Posterior vena cava (tissue), 2 donors: Measurements from ENCODE around the gene LRRC7. TPM values are rescaled to one million over a fixed set of nuclear protein-coding genes. Genes with fewer than 3 reads are reported as not detected.

ENCODE experiments used
- DNase-seq: peaks from one replicate; pipeline ENCODE4 v3.0.0-alpha.2; 2020; ENCODE audit warnings: low spot score
- intact Hi-C, 2 donors: fragments of 100-400 bp; cut with DNase I; formaldehyde crosslinking; loops; one replicate each; pipeline versions ENCODE4 v1.14.1 to v1.14.2; 2022 to 2023
- total RNA-seq, 2 donors: library from RNA; stranded (reverse); fragmentation: NEBNext Ultra II Directional; extraction: Animal tissue kit (Norgen Biotek cat#: 25700); gene quantifications; one replicate each; pipeline ENCODE4 v1.2.1, GENCODE V29; 2021
- donor health status: DM: yes; HTN: yes; CAD: no.
- donor health status: DM: yes; HTN: yes; CAD: no.

The LRRC7 gene
- total RNA-seq, 2 donors from 2014 or later, result 4.2 to 9.5 TPM

DNA sequence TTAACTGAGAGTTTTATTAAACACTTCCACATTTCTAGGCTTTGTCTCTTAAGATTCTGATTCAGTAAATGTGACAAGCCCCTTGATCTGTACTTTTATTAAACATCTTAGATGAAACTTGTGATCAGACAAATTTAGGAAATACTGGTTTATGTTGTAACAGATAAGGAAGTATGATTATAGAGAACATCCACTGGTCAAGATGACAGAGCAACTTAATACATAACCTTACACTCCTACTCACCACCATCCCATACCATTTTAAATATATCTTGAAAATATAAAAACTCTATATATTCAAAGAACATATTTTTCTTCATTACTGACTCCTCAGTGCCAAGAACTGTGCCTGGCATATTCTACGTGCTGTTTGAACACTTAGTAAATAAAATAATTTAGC, 420.2 kb downstream of the LRRC7 start:
- DNase-seq, result no peak
- intact Hi-C loops, result no loop called here

- DNase-seq, result no peak
- intact Hi-C loops, result no loop called here
These were observed 423.9 kb downstream of the LRRC7 start for GRCh38 chr1:69991644-69992043.

- intact Hi-C loops, result no loop called here
- DNase-seq, result no peak
These were observed 424.9 kb downstream of the LRRC7 start for GRCh38 chr1:69992594-69992993.

GRCh38 chr1:69993810-69994209, 426.1 kb downstream of the LRRC7 start:
- intact Hi-C loops, result no loop called here

DNA sequence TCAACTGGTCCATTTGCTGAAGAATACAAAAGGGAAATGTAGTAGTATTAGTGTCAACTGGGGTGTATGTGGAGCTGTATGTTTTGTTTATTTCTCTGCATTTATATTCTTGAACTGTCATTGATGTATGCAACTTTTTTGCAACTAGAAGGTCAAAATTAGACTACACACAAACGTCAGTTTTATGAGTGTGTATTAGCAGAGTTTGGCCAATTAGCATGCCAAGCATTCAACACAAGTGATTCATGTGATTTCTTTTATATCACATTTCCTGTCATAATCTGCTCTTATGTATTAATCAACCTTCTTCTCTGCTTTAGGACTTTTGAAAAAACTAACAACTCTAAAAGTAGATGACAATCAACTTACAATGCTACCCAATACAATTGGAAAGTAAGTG, 426.5 kb downstream of the LRRC7 start:
- intact Hi-C loops, result no loop called here
- DNase-seq, result no peak

More at GRCh38 chr1:69993810-69994209, 426.1 kb downstream of the LRRC7 start:
- no peak for DNase-seq

GRCh38 chr1:69998847-69999246, 431.1 kb downstream of the LRRC7 start:
- intact Hi-C loops, result no loop called here
- DNase-seq, result peak; percentile 57

- intact Hi-C loops, result no loop called here
- no peak for DNase-seq
These were observed 435.6 kb downstream of the LRRC7 start for GRCh38 chr1:70003211-70003908.

GRCh38 chr1:70005386-70006034, 437.8 kb downstream of the LRRC7 start:
- intact Hi-C loops, result no loop called here
- DNase-seq, result no peak

GRCh38 chr1:70008660-70009059, 440.9 kb downstream of the LRRC7 start:
- DNase-seq, result no peak
- intact Hi-C loops, result no loop called here

DNA sequence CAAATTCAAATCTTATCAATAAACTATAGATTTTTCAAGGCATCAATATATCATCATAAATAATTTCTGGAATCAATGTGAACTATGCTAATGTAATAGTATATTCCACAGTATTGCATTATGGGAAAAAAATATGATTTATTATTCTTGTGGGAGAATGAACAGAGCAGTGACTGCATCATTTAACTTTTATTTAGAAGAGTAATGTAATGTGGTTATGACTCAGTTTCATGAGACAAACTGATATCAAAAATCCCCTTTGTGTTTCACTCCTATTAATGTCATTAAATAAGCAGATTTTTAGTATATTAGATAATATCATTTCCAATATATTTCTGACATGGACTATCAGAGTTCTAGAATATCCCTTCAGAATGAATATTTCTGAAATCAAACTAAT, 450.0 kb downstream of the LRRC7 start:
- intact Hi-C loops, result no loop called here
- no peak for DNase-seq

- no peak for DNase-seq
- intact Hi-C loops, result no loop called here
These were observed 456.6 kb downstream of the LRRC7 start for GRCh38 chr1:70024272-70024671.

- DNase-seq, result no peak
- intact Hi-C loops, result no loop called here
These were observed 457.3 kb downstream of the LRRC7 start for GRCh38 chr1:70025052-70025451.

GRCh38 chr1:70025846-70026245, 458.1 kb downstream of the LRRC7 start:
- DNase-seq, result no peak
- intact Hi-C loops, result no loop called here

DNA sequence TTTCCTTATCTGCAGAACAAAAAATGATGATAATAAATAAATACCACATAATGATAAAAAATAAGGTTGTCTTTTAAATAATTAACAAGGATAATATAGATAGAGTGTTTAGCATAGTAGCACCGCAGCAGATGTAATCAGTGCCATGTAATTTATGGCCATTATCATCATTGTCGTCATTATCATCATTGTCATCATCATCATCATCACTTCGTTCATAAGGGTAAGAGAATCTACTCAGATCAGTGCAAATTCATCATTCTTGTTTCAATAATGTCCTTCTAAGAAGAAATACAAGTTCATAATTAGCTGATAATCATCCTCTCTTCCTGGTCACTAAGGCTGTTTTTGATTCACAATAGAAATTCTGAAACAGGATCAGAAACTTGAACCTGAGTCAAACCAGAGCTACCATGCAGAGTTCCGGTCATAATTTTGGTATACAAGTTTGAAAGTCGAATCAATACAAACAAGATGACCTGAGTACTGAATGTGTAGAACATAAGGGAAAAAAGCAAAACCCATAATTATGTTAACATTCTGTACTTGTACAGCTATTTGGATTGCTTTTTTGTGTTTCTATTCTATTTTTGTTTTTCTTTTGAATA, 465.6 kb downstream of the LRRC7 start:
- no peak for DNase-seq
- intact Hi-C loops, result no loop called here

- no peak for DNase-seq
- intact Hi-C loops, result no loop called here
These were observed 466.2 kb downstream of the LRRC7 start for GRCh38 chr1:70033936-70034335.

DNA sequence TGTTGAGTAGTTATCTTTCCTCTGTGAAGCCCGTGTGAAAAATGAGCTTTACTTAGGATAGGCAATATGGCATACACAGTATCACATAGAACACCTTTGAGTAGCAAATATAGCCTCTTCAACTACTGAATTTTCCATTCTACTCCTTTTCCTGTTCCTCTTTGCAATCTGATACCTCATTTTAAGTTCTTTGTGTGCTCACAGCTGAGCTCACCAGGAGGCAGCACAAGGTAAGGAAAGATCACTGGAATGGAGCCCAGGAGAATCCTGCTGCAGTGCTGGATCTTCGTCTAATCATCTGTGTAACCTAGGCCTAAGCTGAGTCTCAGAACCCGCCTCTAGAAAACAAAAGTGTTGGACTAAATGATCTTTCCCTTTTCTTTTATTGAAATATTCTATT, 466.7 kb downstream of the LRRC7 start:
- intact Hi-C loops, result no loop called here

GRCh38 chr1:70038025-70038424, 470.3 kb downstream of the LRRC7 start:
- DNase-seq, result no peak
- intact Hi-C loops, result no loop called here

More for the DNA sequence above, 466.7 kb downstream of the LRRC7 start:
- DNase-seq, result no peak

DNA sequence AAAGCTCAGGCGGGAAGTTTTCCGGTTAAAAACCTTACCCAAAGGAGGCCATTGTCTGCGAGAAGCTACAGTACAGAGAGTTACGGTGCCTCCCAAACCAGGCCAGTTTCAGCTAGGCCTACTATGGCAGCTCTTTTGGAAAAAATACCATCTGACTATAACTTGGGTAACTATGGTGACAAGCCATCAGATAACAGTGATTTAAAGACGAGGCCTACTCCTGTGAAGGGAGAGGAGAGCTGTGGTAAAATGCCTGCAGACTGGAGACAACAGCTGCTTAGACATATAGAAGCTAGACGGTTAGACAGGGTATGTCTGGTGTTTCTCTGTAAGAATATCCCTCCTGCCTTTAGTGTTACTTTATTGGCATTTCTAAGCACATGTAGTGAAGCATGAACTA, 471.8 kb downstream of the LRRC7 start:
- no peak for DNase-seq
- intact Hi-C loops, result no loop called here

- intact Hi-C loops, result no loop called here
- DNase-seq, result no peak
These were observed 473.8 kb downstream of the LRRC7 start for GRCh38 chr1:70041317-70042045.

GRCh38 chr1:70042090-70042731, 474.5 kb downstream of the LRRC7 start:
- no peak for DNase-seq
- intact Hi-C loops, result no loop called here
